ENCODE results near the gene TRABD2B.

TRABD2B gene

GRCh38 chr1:48021792-48022191, 24.6 kb upstream of the TRABD2B start:
- DNase-seq = no peak

DNA sequence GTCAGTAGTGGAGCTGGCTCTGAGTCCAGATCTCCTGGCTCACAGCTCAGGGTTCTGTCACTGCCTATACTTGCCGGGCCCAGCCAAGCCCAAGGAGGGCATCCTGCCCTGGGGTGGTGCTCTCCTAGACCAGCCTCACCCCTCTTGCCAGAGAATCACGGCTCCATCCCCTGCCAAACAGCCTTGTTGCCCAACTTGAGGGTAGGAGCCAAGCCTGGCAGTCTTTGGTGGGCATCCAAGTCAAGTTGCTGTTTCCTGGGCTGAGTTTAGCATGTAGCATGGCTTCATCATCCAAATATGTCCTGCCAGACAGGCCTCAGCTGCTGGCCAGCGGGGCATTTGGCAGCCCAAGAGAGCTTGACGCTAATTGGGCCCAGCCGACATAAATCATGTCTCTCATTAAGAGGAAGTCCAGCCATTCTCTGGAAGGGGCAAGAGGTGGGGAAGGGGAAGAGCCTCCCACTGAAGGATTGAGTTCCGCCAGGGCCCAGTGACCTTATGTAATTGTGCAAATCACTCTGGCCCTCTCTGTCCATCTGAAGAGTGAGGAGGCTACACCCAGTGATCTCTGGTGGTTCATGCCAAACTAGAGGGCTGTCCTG, 22.6 kb upstream of the TRABD2B start:
- DNase-seq = no peak

DNA sequence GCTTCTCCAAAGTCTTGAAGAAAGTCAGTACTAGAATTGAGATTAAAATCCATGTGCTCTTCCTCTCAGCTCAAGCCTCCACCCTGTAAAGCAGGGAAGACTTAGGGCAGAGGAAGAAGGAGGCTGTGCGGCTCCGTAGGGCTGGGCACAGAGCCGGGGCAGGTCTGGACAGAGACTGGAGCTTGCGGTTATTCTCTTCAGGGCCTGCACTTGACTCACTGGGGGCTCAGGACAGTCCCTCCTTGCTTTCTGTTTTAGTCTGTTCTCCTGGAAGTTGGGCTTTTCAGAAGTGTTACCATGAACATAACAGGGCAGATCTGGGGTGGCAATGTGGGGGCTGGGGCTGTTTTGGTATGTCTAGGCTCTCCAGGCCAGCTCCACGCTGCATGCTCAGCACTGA, 21.6 kb upstream of the TRABD2B start:
- no peak for DNase-seq

DNA sequence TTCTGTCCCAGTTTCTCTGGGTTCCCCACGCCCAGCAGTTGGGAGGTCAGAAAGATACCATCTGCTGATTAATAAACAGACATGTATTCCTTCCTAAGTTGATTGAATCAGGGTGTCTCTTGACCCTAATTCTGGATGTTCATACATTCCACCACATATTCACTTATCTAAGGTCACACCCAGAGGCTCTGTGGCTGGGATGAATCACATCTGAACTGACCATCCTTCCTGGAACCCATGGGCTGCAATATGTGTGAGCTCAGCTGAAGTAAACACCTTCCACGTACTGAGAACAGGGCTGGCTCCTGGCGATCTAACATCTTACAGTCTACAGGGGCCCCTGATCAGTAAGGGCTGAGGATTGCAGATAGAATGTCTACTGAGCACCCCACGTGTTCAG, 20.5 kb upstream of the TRABD2B start:
- no peak for DNase-seq

DNA sequence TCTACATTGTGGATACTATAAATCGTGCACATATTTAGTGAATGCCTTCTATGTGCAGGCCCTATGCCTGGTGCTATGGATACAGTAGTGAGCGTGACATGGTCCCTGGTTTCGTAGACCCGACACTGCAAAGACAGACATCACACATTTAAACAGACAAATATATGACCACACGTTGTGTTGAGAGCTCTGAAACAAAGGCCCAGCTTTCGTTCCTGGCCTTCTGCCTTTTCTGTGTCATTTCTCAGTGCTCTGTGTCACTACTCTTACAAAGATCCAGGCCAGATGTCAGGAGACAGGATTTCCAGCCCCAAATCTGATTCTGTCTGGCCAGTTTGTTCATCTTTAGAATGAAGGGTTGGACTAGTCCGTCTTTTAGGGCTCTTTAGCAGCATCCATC, 19.3 kb upstream of the TRABD2B start:
- no peak for DNase-seq

DNA sequence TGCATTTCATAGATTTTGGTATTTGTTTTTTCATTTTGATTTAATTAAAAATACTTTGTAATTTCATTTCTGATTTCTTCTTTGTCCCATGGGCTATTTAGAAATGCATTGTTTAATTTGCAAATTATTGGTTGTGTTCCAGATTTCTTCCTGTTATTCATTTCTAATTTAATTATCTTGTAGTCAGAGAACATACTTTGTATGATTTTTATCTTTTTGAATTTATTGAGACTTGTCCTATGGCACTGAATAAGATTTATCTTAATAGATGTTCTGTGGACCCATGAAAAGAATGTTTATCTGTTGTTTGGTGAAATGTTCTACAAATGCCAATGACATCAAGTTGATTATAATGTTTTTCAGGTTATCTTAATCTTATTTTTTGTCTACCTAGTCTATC, 16.1 kb upstream of the TRABD2B start:
- no peak for DNase-seq

- DNase-seq = no peak
Measured at GRCh38 chr1:48007047-48007446, 9.9 kb upstream of the TRABD2B start.

DNA sequence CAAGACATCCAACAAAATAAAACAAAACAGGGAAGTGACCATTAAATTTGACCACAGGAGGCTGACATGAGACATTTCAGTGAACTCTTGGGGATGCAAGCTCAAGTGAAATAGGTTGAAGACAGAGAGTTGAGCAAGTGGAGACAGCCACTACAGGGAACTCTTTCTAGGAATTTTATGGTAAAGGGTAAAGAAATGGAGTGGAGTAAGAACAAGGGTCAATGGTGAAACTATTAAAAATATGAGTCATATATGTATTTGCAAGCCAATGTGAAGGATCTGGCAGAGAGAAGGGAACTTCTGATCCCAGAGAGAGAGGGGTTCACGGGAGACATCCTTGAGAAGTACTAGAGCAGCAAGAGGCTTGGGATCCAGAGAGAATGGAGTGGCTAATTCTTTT, 9.1 kb upstream of the TRABD2B start:
- no peak for DNase-seq

DNA sequence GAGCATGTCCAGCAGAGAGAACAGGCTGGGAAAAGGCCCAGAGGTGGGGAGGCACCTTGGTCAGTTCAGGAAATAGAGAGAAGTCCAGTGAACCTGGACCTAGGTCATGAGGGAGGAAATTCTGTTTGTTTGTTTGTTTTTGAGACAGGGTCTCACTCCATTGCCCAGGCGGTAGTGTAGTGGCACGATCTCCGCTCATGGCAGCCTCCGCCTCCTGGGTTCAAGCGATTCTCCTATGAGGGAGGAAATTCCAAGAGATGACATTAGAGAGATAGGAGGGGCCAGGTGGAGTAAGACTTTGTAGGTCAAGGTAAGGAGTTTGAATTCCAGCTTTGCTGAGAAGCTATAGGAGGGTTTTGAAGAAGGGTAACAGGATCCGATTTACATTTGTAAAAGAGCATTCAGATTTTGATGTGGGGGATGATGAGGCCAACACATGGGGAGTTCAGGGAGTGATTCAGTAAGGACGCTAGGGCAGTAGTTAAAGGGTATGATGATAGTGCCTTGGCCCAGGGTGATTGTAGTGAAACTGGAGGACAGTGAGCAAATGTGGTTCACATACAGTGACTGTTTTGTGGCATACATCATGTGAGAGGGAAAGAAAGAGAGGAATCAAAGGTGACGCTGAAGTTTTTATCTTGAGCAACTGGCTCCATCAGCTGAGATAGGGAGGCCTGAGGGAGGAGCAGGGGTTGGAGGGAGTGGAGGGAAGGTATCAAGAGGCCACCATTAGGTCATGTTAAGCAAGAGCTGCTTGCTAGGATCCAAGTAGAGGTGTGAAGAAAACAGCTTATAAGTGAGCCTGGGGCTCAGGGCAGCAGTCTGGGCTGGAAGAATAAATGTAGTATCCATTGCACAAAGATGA, 8.3 kb upstream of the TRABD2B start:
- DNase-seq = no peak

- no peak for DNase-seq
Measured at GRCh38 chr1:48003741-48004531, 6.8 kb upstream of the TRABD2B start.

DNA sequence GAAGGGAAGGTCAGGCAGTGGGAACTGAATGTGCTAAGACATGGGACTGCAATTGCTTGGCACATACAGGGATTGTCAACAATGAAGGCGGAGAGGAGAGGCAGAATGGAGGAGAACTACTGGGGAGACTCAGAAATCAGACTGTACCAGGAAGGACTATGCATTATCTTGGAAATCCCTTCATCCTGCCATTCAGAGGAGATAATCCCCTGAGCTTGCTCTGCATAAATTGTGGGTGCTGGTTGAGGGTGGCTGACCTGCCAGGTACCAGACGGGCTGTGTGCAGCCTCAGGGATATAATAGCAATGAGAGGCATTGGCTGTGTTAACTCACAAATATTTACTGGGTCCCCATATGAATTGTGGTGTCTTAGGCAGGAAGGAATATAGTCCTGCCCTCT, 5.0 kb upstream of the TRABD2B start:
- DNase-seq = no peak

DNA sequence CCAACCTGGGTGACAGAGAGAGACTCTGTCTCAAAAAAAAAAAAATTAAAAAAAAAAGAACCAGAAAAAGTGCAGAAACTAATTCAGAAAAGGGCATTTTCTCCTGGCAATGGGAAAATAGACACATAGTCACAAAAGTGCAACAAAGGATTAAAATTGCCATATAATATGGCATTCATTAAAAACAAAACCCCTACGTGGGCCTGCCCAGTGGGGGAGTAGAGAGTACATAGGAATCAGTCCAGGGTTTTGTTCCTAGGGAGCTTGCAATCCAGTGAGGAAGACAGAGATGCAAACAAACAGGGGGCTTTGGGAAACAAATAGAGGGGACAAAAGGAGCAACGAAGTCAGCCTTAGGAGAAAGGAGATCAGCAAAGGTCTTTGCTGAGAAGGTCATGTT, 4.5 kb upstream of the TRABD2B start:
- no peak for DNase-seq

DNA sequence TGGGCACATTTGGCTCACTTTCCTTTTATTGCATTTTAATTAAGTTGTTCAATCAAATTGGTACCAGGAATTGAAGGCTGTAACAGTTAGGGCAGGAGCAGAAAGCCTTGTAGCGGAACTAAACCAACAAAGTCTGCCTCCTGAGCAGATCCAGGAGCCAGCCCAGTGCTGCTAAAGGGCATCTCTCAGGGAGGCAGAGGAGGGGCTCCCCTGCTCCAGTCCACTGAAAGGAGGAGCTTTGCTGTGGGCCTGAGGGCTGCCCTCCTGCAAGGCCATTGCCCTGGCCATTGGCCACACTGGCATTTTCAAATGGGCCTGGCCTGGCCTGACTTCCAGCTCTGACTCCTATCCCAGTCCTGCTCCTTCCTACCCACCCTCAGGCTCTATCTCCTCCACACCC, 3.7 kb upstream of the TRABD2B start:
- no peak for DNase-seq

- no peak for DNase-seq
Measured at GRCh38 chr1:47999097-47999496, 1.9 kb upstream of the TRABD2B start.

DNA sequence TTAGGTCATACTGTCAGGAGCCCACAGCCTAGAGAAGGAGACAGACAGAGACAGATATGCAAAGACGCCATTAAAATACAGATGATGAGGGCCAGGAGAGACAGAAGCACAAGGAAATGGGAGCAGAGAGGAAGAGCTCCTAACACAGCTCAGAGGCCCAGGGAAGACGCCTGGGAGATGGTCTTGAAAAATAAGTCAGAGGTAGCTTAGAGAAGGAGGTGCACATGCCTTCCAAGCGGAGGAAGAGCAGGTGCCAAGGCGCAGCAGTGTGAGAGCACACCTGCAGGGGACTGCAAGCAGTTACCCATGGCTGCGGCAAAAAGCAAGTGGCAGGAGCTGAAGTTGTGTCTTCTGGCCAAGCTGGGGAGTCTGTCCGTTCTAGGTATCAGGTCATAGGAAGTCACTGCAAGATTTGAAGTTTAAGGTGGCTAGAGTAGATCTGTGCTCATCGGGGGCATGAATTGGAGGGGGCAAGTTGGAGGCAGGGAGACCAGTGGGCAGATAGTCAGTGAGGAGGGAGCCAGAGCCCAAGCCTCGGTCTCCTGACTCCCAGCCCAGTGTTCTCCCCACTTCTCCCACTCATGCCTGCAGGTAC, 1.3 kb upstream of the TRABD2B start:
- DNase-seq = no peak

DNA sequence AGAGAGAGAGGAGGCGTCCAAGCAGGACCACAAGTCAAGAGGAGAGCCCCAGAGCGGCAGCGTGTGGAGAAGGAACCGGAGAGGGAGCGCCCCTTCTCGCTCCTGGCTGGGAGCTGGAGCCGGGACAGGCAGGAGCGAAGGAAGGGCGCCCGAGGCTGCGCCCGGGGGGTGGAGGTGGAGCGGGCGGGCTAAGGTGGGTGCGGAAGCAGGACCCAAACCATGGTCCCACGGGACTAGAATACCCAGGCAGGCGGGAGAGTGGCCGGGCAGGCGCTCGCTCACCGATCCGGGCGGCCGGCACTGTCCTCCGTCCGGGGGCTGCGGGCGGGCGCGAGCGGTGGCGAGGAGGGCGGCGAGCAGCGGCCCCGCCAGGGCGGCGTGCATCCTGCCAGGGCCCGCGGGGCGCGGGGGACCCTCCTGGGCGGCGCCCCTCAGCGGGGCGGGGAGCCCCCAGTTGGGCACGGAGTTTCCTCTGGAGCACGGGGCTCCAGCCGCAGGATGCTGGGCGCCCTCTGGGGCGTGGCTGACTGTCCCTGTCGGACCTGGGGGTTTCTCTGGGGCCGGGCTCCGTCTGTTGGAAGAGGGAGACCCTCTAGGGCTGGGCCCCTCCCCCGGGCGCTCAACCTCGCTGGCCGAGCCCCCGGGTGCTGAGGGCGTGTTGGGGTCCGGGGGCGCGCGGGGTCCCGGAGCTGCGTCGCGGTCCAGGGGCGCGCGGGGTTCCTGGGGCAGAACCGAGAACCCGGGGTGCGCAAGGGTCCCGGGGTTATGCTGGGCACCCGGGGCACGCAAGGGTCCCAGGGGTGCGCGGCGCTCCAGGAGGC, 569 bp downstream of the TRABD2B start:
- DNase-seq = no peak

DNA sequence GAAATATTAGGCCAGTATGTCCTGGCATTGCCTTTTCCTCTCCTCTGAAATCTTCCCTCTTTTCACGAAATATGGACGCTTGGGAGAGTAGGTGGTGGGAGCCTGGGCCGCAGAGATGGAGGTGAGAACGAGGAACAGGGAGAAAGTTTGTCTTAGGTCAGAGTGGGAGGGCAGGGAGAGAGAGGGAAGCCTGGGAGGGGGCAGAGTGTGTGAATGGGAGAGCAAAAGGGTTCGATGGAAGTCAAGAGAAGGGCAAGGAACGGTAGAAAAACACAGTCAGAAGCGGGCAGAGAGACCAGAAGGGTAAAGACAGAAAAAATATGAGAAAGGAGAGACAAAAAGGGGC, 1.2 kb downstream of the TRABD2B start:
- DNase-seq = no peak

DNA sequence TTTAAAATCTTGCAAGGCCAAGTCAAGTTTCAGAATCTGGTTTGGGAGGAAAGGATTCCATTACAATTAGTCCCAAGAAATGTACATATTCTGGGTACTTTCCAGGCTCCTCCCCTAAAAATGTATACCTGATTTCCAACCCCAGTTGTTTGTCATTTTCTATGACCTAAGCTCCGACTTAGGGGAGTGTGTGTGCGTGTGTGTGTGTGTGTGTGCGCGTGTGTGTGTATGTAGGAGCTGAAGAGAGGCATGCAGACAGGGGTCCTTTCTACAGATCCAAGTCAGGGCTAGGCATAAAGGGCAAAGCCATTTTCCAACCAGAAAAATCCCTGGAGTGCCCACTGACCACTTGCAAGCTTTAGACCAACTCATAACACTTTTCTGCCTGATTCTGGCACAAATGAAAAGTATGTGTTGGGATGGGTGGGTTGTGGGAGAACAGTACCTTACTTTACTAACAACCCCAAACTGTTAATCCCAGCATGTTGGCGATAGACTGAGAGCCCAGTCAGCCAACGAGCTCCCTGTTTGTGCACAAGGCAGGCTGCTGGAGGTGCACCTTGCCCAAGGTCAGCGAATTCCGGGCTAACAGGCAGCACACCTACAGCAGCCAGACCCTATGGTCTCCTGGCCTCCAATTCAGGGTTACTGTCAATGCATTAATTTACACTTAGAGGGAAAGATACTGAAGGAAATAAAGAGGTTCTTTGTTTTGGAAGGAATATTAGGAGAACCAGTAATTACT, 1.7 kb downstream of the TRABD2B start:
- DNase-seq = no peak

DNA sequence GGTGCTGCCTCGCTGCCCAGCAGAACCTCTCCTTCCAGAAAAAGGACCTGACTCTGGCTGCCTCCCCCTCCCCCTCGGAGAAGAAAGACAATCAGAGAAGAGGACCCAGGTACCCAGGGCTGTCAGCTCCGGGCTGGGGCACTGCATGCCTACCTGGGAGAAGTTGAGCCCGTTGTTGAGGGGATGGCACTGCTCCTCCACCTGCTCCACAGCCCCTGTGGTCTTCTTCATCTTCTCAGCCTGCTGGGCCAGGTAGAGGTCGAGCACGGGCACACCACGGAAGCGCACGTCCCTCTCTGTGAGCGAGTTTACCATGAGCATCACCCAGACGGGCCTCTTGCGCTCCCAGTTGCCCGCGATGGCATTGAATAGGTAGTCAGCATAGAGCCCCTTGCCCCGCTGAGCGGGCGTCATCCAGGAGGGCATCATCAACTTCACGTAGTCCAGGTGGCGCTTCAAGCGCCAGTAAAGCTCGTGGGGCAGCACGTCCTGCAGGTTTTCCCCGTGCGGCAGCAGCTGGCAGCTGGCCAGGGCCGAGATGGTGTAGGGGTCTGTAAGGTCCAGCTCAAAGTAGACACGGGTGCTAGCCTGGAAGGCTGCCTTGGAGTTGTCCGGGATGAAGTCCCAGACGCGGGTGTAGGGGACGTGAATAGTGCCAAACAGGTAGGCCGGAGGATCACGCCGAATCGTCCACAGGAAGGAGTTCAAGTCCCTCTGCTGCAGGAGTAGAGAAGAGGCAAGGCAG, 3.1 kb downstream of the TRABD2B start:
- DNase-seq = no peak

GRCh38 chr1:47993416-47993740, 3.8 kb downstream of the TRABD2B start:
- DNase-seq = no peak

DNA sequence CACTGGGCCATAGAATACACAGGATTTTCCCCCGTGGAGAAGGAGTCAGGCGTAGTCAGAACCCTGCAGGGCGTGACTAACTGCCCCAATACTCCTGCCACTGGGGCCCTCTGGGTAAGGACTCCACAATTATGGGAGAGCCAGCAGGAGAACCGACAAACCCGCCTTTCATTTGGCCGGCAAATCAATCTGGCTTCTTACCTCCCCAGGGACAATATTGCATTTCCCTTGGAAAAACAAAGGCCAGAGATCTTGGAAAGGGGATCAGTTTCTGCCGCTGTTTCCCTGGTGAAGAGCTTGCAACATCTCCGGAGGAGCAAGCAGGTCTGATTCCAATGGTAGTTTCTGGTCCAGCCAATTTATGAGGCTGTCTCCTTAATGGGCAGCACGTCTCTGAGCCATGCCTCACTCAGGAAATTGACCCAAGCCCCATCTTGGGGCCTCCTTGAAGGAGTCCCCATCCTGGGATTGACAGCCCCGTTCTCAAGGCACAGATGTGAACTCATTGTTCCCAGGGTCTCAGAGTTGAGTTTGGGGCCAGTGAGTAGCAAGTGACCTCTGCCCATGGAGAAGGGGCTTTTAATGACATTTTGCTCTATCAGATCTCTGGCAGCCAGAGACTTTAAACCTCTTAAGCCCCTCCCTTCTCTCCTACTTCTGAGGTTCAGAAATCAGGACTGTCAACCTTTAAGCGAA, 4.3 kb downstream of the TRABD2B start:
- no peak for DNase-seq

Measured in activated CD4-positive, alpha-beta T cell treated with anti-CD3 and anti-CD28 coated beads, Interleukin-10, Interleukin-2, amounts not matched to agents 100 ng/mL and 50 ng/mL, durations not matched to agents 16 hours and 8 hours (primary cell).